ENCODE data around the gene PTPRS. TPM values are rescaled to one million over a fixed set of nuclear protein-coding genes. Genes with fewer than 3 reads are reported as not detected.
"Not testable (repeated sequence)": the region's sequence is repeated elsewhere in the genome, so short reads cannot be mapped to it uniquely, and the experiment has no call there.

The PTPRS gene
- total RNA-seq: under 1 TPM in 1 of 2 experiments, not detected in 1; 0.05 TPM

GRCh38 chr19:5340637-5341447 lies at the start of gene PTPRS:
TSS of gene PTPRS (minus strand) at chr19:5340812. CDS start at chr19:5286140, 54,672 bp downstream.
- H3K9me3 Mint-ChIP-seq (ENCODE audit: insufficient read depth): no peaks in the 10 kb centered on the region
- H3K36me3 Mint-ChIP-seq (ENCODE audit: low read depth): peaks cover 2% of the 10 kb centered on the region
- H3K27ac Mint-ChIP-seq: peak within 1 kb of the TSS; percentile 2
- peaks cover 13% of the 10 kb centered on the region for H3K4me1 Mint-ChIP-seq (ENCODE audit: low read depth)
- peak within 1 kb of the TSS; percentile 7 for H3K4me3 Mint-ChIP-seq
- H3K27me3 Mint-ChIP-seq (ENCODE audit: low read depth): peaks cover 44% of the 10 kb centered on the region
- ChIA-PET POLR2A (no interaction called here), CTCF (no interaction called here)
- DNase-seq (peak; percentile 74), ATAC-seq (peak; percentile 75)

- ChIA-PET CTCF (no interaction called here), POLR2A (no interaction called here)
- Mint-ChIP-seq H3K27ac (no peak overlapping the region), H3K4me3 (no peak overlapping the region), H3K27me3 (ENCODE audit: low read depth) (peaks cover under 1% of the 10 kb centered on the region), H3K4me1 (ENCODE audit: low read depth) (no peaks in the 10 kb centered on the region), H3K36me3 (ENCODE audit: low read depth) (no peaks in the 10 kb centered on the region), H3K9me3 (ENCODE audit: insufficient read depth) (no peaks in the 10 kb centered on the region)
- ATAC-seq (no peak), DNase-seq (no peak)
Observed at GRCh38 chr19:5389353-5389752, 48.7 kb upstream of the PTPRS start.

- Mint-ChIP-seq H3K27ac (no peak overlapping the region), H3K9me3 (ENCODE audit: insufficient read depth) (no peaks in the 10 kb centered on the region), H3K4me1 (ENCODE audit: low read depth) (no peaks in the 10 kb centered on the region), H3K4me3 (no peak overlapping the region), H3K27me3 (ENCODE audit: low read depth) (no peaks in the 10 kb centered on the region), H3K36me3 (ENCODE audit: low read depth) (no peaks in the 10 kb centered on the region)
- no peak for ATAC-seq
- CTCF ChIA-PET: interaction anchor here (0.6 kb wide), 1 partner anchor 386 kb away, joined by 3 read pairs; no protein-coding TSS in a partner anchor
- POLR2A ChIA-PET: no interaction called here
- no peak for DNase-seq
Observed at GRCh38 chr19:5387472-5387871, 46.9 kb upstream of the PTPRS start.

- no peaks in the 10 kb centered on the region for H3K4me1 Mint-ChIP-seq (ENCODE audit: low read depth)
- no peaks in the 10 kb centered on the region for H3K27me3 Mint-ChIP-seq (ENCODE audit: low read depth)
- DNase-seq: no peak
- H3K36me3 Mint-ChIP-seq (ENCODE audit: low read depth): no peaks in the 10 kb centered on the region
- peaks cover 1% of the 10 kb centered on the region for H3K9me3 Mint-ChIP-seq (ENCODE audit: insufficient read depth)
- H3K4me3 Mint-ChIP-seq: no peak overlapping the region
- ChIA-PET POLR2A (no interaction called here), CTCF (interaction anchor here (0.6 kb wide), 1 partner anchor 386 kb away, joined by 3 read pairs; no protein-coding TSS in a partner anchor)
- no peak overlapping the region for H3K27ac Mint-ChIP-seq
- ATAC-seq: no peak
Observed at GRCh38 chr19:5386841-5387240, 46.2 kb upstream of the PTPRS start.

- H3K27me3 Mint-ChIP-seq (ENCODE audit: low read depth); H3K36me3 Mint-ChIP-seq (ENCODE audit: low read depth); CTCF ChIA-PET; H3K4me1 Mint-ChIP-seq (ENCODE audit: low read depth); DNase-seq; H3K4me3 Mint-ChIP-seq; H3K9me3 Mint-ChIP-seq (ENCODE audit: insufficient read depth); ATAC-seq; H3K27ac Mint-ChIP-seq; POLR2A ChIA-PET: not testable (repeated sequence)
Observed at GRCh38 chr19:5381197-5381596, 40.6 kb upstream of the PTPRS start.

- ChIA-PET CTCF (no interaction called here), POLR2A (no interaction called here)
- no peak overlapping the region for H3K4me3 Mint-ChIP-seq
- H3K27me3 Mint-ChIP-seq (ENCODE audit: low read depth): no peaks in the 10 kb centered on the region
- no peaks in the 10 kb centered on the region for H3K4me1 Mint-ChIP-seq (ENCODE audit: low read depth)
- no peak for DNase-seq
- peaks cover 2% of the 10 kb centered on the region for H3K36me3 Mint-ChIP-seq (ENCODE audit: low read depth)
- peaks cover 5% of the 10 kb centered on the region for H3K9me3 Mint-ChIP-seq (ENCODE audit: insufficient read depth)
- ATAC-seq: no peak
- H3K27ac Mint-ChIP-seq: no peak overlapping the region
Observed at GRCh38 chr19:5380215-5380919, 39.8 kb upstream of the PTPRS start.

- ChIA-PET CTCF (interaction anchor here (0.7 kb wide), 1 partner anchor 566 kb away, joined by 3 read pairs; no protein-coding TSS in a partner anchor), POLR2A (no interaction called here)
- Mint-ChIP-seq H3K4me3 (no peak overlapping the region), H3K27ac (no peak overlapping the region), H3K36me3 (ENCODE audit: low read depth) (peaks cover 2% of the 10 kb centered on the region), H3K4me1 (ENCODE audit: low read depth) (no peaks in the 10 kb centered on the region), H3K9me3 (ENCODE audit: insufficient read depth) (peaks cover 5% of the 10 kb centered on the region), H3K27me3 (ENCODE audit: low read depth) (no peaks in the 10 kb centered on the region)
- ATAC-seq: no peak
- no peak for DNase-seq
Observed at GRCh38 chr19:5376928-5377327, 36.3 kb upstream of the PTPRS start.

- Mint-ChIP-seq H3K4me1 (ENCODE audit: low read depth) (no peaks in the 10 kb centered on the region), H3K27me3 (ENCODE audit: low read depth) (no peaks in the 10 kb centered on the region), H3K36me3 (ENCODE audit: low read depth) (no peaks in the 10 kb centered on the region), H3K9me3 (ENCODE audit: insufficient read depth) (no peaks in the 10 kb centered on the region), H3K27ac (no peak overlapping the region), H3K4me3 (no peak overlapping the region)
- ChIA-PET CTCF (no interaction called here), POLR2A (no interaction called here)
- ATAC-seq (no peak), DNase-seq (no peak)
Observed at GRCh38 chr19:5372572-5373200, 32.1 kb upstream of the PTPRS start.

- H3K4me3 Mint-ChIP-seq: no peak overlapping the region
- H3K27ac Mint-ChIP-seq: no peak overlapping the region
- ATAC-seq (no peak), DNase-seq (peak; percentile 59)
- no peaks in the 10 kb centered on the region for H3K4me1 Mint-ChIP-seq (ENCODE audit: low read depth)
- CTCF ChIA-PET: no interaction called here
- H3K27me3 Mint-ChIP-seq (ENCODE audit: low read depth): no peaks in the 10 kb centered on the region
- H3K36me3 Mint-ChIP-seq (ENCODE audit: low read depth): no peaks in the 10 kb centered on the region
- no peaks in the 10 kb centered on the region for H3K9me3 Mint-ChIP-seq (ENCODE audit: insufficient read depth)
- POLR2A ChIA-PET: no interaction called here
Observed at GRCh38 chr19:5369962-5370367, 29.4 kb upstream of the PTPRS start.

- DNase-seq: no peak
- ChIA-PET CTCF (no interaction called here), POLR2A (no interaction called here)
- Mint-ChIP-seq H3K36me3 (ENCODE audit: low read depth) (no peaks in the 10 kb centered on the region), H3K27ac (no peak overlapping the region), H3K4me1 (ENCODE audit: low read depth) (no peaks in the 10 kb centered on the region), H3K4me3 (no peak overlapping the region), H3K9me3 (ENCODE audit: insufficient read depth) (no peaks in the 10 kb centered on the region), H3K27me3 (ENCODE audit: low read depth) (no peaks in the 10 kb centered on the region)
- no peak for ATAC-seq
Observed at GRCh38 chr19:5369304-5369703, 28.7 kb upstream of the PTPRS start.

GRCh38 chr19:5367530-5368133 lies 27.0 kb upstream of the PTPRS start:
- Mint-ChIP-seq H3K27ac (no peak overlapping the region), H3K9me3 (ENCODE audit: insufficient read depth) (no peaks in the 10 kb centered on the region), H3K27me3 (ENCODE audit: low read depth) (no peaks in the 10 kb centered on the region), H3K36me3 (ENCODE audit: low read depth) (no peaks in the 10 kb centered on the region), H3K4me3 (no peak overlapping the region), H3K4me1 (ENCODE audit: low read depth) (no peaks in the 10 kb centered on the region)
- POLR2A ChIA-PET: interaction anchor here (0.7 kb wide), 1 partner anchor 13 kb away, joined by 3 read pairs; no protein-coding TSS in a partner anchor
- DNase-seq (no peak), ATAC-seq (no peak)
- CTCF ChIA-PET: no interaction called here

GRCh38 chr19:5365905-5366304 lies 25.3 kb upstream of the PTPRS start:
- no peaks in the 10 kb centered on the region for H3K36me3 Mint-ChIP-seq (ENCODE audit: low read depth)
- ChIA-PET CTCF (interaction anchor here (0.7 kb wide), 1 partner anchor 561 kb away, joined by 3 read pairs; no protein-coding TSS in a partner anchor), POLR2A (no interaction called here)
- DNase-seq (no peak), ATAC-seq (no peak)
- H3K27ac Mint-ChIP-seq: no peak overlapping the region
- no peak overlapping the region for H3K4me3 Mint-ChIP-seq
- no peaks in the 10 kb centered on the region for H3K9me3 Mint-ChIP-seq (ENCODE audit: insufficient read depth)
- no peaks in the 10 kb centered on the region for H3K4me1 Mint-ChIP-seq (ENCODE audit: low read depth)
- no peaks in the 10 kb centered on the region for H3K27me3 Mint-ChIP-seq (ENCODE audit: low read depth)

Measured in activated CD8-positive, alpha-beta T cell treated with anti-CD3 and anti-CD28 coated beads, Interleukin-2, amount 10 ng/mL, durations not matched to agents 7 days and 5 days (primary cell).